Activated B cell treated with CpG ODN at 0.5 μM for 24 hours (primary cell): Measurements from ENCODE around the gene TNS2. TPM values are rescaled to one million over a fixed set of nuclear protein-coding genes. Genes with fewer than 3 reads are reported as not detected.

Source experiments
- ATAC-seq: fragments of 200-7000 bp; cut with Tn5 transposase; one replicate; pipeline ENCODE4 v1.10.0; 2021; ENCODE audit warnings: low read depth, mild to moderate bottlenecking, moderate library complexity
- CTCF ChIA-PET: fragments of 350-600 bp; sonication (Branson Sonifier 250); formaldehyde crosslinking; loops from one replicate; lab custom pipeline; 2021; ENCODE audit warnings: antibody characterized with exemption; lab: Charles Lee
- POLR2A ChIA-PET: fragments of 350-600 bp; sonication (Branson Sonifier 250); formaldehyde crosslinking; loops from one replicate; lab custom pipeline; 2021; ENCODE audit warnings: antibody characterized with exemption; lab: Charles Lee
- DNase-seq: peaks from one replicate; pipeline ENCODE4 v3.0.0; 2022
- H3K27ac Mint-ChIP-seq: one replicate; pipeline ENCODE4 v1.8.0; 2020; ENCODE audit warnings: mixed read lengths
- H3K27me3 Mint-ChIP-seq: one replicate; pipeline ENCODE4 v1.8.0; 2021; ENCODE audit warnings: mixed read lengths
- H3K36me3 Mint-ChIP-seq: one replicate; pipeline ENCODE4 v1.8.0; 2021; ENCODE audit warnings: low read depth, mixed read lengths
- H3K4me1 Mint-ChIP-seq: one replicate; pipeline ENCODE4 v1.8.0; 2021; ENCODE audit warnings: mixed read lengths
- H3K4me3 Mint-ChIP-seq: one replicate; pipeline ENCODE4 v1.8.0; 2020; ENCODE audit warnings: mild to moderate bottlenecking, mixed read lengths
- H3K9me3 Mint-ChIP-seq: one replicate; pipeline ENCODE4 v1.8.0; 2020; ENCODE audit warnings: mixed read lengths
- intact Hi-C: fragments of 100-400 bp; cut with micrococcal nuclease; formaldehyde crosslinking; loops from one replicate; pipeline ENCODE4 v1.15.1; 2024
- total RNA-seq: library from RNA; stranded (reverse); gene quantifications from 2 replicates; pipeline ENCODE4 v1.2.3, GENCODE V29; 2022
- TF ChIP-seq, protein P1 (sequence below): fragments of 200-600 bp; IDR thresholded peaks from one replicate; pipeline ENCODE4 v1.8.0; 2022; ENCODE audit warnings: antibody characterized with exemption, mild to moderate bottlenecking

The TNS2 gene, protein sequence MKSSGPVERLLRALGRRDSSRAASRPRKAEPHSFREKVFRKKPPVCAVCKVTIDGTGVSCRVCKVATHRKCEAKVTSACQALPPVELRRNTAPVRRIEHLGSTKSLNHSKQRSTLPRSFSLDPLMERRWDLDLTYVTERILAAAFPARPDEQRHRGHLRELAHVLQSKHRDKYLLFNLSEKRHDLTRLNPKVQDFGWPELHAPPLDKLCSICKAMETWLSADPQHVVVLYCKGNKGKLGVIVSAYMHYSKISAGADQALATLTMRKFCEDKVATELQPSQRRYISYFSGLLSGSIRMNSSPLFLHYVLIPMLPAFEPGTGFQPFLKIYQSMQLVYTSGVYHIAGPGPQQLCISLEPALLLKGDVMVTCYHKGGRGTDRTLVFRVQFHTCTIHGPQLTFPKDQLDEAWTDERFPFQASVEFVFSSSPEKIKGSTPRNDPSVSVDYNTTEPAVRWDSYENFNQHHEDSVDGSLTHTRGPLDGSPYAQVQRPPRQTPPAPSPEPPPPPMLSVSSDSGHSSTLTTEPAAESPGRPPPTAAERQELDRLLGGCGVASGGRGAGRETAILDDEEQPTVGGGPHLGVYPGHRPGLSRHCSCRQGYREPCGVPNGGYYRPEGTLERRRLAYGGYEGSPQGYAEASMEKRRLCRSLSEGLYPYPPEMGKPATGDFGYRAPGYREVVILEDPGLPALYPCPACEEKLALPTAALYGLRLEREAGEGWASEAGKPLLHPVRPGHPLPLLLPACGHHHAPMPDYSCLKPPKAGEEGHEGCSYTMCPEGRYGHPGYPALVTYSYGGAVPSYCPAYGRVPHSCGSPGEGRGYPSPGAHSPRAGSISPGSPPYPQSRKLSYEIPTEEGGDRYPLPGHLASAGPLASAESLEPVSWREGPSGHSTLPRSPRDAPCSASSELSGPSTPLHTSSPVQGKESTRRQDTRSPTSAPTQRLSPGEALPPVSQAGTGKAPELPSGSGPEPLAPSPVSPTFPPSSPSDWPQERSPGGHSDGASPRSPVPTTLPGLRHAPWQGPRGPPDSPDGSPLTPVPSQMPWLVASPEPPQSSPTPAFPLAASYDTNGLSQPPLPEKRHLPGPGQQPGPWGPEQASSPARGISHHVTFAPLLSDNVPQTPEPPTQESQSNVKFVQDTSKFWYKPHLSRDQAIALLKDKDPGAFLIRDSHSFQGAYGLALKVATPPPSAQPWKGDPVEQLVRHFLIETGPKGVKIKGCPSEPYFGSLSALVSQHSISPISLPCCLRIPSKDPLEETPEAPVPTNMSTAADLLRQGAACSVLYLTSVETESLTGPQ (N-terminal part only)
- total RNA-seq, result 0.29 and 1.5 TPM in 2 replicates

DNA sequence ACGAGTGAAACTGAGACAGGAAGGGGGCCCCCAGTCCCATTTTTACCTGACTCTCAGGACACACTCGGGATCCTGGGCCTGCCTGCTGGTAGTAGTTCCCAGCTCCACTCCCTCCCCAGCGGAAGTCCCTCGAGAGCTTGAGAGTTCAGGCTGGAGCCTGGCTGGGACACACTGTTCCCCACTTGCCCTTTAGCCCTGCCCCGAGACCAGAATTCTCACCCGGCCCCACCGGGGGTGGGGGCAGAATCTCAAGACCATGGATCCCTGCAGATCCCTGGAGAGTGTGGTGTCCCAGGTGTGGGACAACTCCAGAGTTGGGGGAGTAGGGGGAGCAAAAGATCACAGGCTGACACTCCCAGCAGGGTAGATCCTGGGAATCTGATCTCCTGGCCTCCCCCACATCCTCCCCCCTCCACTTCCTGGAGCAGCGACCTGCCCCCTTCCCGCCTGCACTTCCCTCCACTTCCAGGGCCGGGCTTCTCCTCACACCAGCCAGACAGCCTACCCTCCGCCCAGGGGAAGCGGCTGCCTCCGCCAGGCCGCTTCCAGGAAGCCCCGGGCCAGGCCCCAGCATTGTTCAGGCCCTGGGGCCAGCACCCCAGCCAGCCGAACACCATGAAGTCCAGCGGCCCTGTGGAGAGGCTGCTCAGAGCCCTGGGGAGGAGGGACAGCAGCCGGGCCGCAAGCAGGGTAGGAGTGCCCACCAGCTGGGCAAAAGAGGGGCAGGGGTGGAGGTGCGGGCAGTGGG, at the start of gene TNS2:
Gene TNS2 (plus strand): TSS at position 495 of the 748 bp plus-strand sequence. CDS start 121 bp downstream, at position 616.
- no peaks in the 10 kb centered on the region for H3K9me3 Mint-ChIP-seq
- peaks cover 19% of the 10 kb centered on the region for H3K4me1 Mint-ChIP-seq
- ChIA-PET CTCF (no interaction called here), POLR2A (no interaction called here)
- ATAC-seq, result no peak
- no peak for DNase-seq
- no peak within 1 kb of the TSS for H3K4me3 Mint-ChIP-seq
- TF ChIP-seq, protein P1, sequence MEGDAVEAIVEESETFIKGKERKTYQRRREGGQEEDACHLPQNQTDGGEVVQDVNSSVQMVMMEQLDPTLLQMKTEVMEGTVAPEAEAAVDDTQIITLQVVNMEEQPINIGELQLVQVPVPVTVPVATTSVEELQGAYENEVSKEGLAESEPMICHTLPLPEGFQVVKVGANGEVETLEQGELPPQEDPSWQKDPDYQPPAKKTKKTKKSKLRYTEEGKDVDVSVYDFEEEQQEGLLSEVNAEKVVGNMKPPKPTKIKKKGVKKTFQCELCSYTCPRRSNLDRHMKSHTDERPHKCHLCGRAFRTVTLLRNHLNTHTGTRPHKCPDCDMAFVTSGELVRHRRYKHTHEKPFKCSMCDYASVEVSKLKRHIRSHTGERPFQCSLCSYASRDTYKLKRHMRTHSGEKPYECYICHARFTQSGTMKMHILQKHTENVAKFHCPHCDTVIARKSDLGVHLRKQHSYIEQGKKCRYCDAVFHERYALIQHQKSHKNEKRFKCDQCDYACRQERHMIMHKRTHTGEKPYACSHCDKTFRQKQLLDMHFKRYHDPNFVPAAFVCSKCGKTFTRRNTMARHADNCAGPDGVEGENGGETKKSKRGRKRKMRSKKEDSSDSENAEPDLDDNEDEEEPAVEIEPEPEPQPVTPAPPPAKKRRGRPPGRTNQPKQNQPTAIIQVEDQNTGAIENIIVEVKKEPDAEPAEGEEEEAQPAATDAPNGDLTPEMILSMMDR, result no peak
- peaks cover 5% of the 10 kb centered on the region for H3K36me3 Mint-ChIP-seq
- no peaks in the 10 kb centered on the region for H3K27me3 Mint-ChIP-seq
- intact Hi-C loops, result loop anchor here (5.0 to 10.0 kb wide), 3 partner anchors 48 to 455 kb away; partner anchors contain the start of genes CSAD, IGFBP6, NPFF and TARBP2
- H3K27ac Mint-ChIP-seq, result no peak within 1 kb of the TSS

- Mint-ChIP-seq H3K4me1 (peaks cover 35% of the 10 kb centered on the region), H3K4me3 (no peak overlapping the region), H3K9me3 (no peaks in the 10 kb centered on the region), H3K36me3 (peaks cover 25% of the 10 kb centered on the region), H3K27me3 (peaks cover 11% of the 10 kb centered on the region), H3K27ac (no peak overlapping the region)
- POLR2A ChIA-PET, result no interaction called here
- no peak for DNase-seq
- CTCF ChIA-PET, result no interaction called here
- intact Hi-C loops, result no loop called here
- no peak for ATAC-seq
- TF ChIP-seq, protein P1, result no peak
These were observed 45.7 kb upstream of the TNS2 start for GRCh38 chr12:53004178-53004577.

- Mint-ChIP-seq H3K27ac (no peak overlapping the region), H3K4me3 (no peak overlapping the region)
These were observed 45.3 kb upstream of the TNS2 start for GRCh38 chr12:53004582-53004981.

More at GRCh38 chr12:53004582-53004981, 45.3 kb upstream of the TNS2 start:
- Mint-ChIP-seq H3K9me3 (no peaks in the 10 kb centered on the region), H3K36me3 (peaks cover 29% of the 10 kb centered on the region), H3K27me3 (peaks cover 9% of the 10 kb centered on the region), H3K4me1 (peaks cover 39% of the 10 kb centered on the region)
- TF ChIP-seq, protein P1, result no peak
- ChIA-PET CTCF (no interaction called here), POLR2A (no interaction called here)
- DNase-seq, result no peak
- intact Hi-C loops, result no loop called here
- ATAC-seq, result no peak
